ENCODE results near the gene RPL36AL.

DNA sequence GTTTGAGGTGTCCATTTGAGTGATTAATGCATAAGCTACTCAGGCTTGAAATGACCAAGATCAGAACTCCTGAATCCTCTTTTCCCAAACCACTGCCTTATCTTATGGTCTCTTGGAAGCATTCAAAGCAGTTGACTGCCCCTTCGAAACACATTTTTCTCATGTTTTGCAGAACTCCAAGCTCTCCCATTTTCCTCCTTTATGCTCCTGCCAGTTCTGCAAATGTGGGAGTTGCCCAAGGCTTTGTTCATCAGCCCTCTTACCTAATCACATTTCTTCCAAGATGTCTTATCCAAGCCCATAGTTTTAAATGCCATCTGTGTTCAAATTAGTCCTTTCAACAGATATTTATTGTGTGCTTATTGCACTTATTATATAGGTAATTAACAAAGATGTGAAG is 16.4 kb upstream of the RPL36AL start:
- TF ChIP-seq, protein P1, sequence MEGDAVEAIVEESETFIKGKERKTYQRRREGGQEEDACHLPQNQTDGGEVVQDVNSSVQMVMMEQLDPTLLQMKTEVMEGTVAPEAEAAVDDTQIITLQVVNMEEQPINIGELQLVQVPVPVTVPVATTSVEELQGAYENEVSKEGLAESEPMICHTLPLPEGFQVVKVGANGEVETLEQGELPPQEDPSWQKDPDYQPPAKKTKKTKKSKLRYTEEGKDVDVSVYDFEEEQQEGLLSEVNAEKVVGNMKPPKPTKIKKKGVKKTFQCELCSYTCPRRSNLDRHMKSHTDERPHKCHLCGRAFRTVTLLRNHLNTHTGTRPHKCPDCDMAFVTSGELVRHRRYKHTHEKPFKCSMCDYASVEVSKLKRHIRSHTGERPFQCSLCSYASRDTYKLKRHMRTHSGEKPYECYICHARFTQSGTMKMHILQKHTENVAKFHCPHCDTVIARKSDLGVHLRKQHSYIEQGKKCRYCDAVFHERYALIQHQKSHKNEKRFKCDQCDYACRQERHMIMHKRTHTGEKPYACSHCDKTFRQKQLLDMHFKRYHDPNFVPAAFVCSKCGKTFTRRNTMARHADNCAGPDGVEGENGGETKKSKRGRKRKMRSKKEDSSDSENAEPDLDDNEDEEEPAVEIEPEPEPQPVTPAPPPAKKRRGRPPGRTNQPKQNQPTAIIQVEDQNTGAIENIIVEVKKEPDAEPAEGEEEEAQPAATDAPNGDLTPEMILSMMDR (conservative IDR thresholded peaks at IDR 0.05): no peak
- no peak for TF ChIP-seq ZFX (IDR thresholded peaks at IDR 0.05)
